Transverse colon (tissue), 4 donors: Measurements from ENCODE around the gene MAGI1.

ENCODE experiments used
- EP300 ChIP-seq: sonication (generic); formaldehyde crosslinking; IDR thresholded peaks from one replicate; pipeline ENCODE4 v1.6.1; 2017; ENCODE audit warnings: antibody characterized with exemption, low read depth
- POLR2A ChIP-seq: fragments of 450-650 bp; IDR thresholded peaks from one replicate; pipeline ENCODE4 v1.6.1; 2016; ENCODE audit warnings: antibody characterized with exemption, mild to moderate bottlenecking, moderate library complexity
- POLR2AphosphoS5 ChIP-seq, 3 donors: sonication (generic); formaldehyde crosslinking; IDR thresholded peaks; one replicate each; pipeline ENCODE4 v1.6.1; 2016; ENCODE audit warnings: antibody characterized with exemption in 3 of 3
- TF ChIP-seq, protein P1 (sequence below), 5 experiments: fragments of 200-600 bp in 3 of 5; fragments of 450-650 bp in 2 of 5; sonication (generic) in 3 of 5; IDR thresholded peaks; 1 replicate in 2 of 5; 2 replicates in 3 of 5; pipeline ENCODE4 v1.5.1; 2016 to 2017; ENCODE audit warnings: antibody characterized with exemption in 5 of 5, inconsistent platforms in 3 of 5, mild to moderate bottlenecking in 2 of 5, moderate library complexity in 1 of 5

DNA sequence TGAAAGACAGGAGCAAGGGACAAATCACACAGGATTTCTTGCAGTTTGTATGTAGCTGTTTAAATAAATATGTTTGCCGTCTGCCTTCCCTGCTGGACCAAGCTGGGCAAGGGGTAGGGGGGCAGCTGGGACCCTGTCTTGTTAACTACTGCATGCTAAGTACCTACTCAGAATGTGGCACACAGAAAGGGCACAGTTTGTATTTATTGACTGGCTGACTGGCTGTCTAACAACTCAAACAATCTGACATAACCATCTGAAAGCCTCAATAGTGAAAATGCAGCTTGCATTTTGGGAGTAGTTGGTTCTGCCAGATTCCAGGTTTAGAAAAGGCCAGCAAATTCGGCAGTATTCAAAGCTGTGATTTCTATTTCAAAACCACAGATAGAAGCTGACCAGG lies 16.6 kb upstream of the MAGI1 start:
- TF ChIP-seq POLR2AphosphoS5 (IDR thresholded peaks at IDR 0.05) (no peak), POLR2A (no peak), EP300 (no peak)
- TF ChIP-seq, protein P1, sequence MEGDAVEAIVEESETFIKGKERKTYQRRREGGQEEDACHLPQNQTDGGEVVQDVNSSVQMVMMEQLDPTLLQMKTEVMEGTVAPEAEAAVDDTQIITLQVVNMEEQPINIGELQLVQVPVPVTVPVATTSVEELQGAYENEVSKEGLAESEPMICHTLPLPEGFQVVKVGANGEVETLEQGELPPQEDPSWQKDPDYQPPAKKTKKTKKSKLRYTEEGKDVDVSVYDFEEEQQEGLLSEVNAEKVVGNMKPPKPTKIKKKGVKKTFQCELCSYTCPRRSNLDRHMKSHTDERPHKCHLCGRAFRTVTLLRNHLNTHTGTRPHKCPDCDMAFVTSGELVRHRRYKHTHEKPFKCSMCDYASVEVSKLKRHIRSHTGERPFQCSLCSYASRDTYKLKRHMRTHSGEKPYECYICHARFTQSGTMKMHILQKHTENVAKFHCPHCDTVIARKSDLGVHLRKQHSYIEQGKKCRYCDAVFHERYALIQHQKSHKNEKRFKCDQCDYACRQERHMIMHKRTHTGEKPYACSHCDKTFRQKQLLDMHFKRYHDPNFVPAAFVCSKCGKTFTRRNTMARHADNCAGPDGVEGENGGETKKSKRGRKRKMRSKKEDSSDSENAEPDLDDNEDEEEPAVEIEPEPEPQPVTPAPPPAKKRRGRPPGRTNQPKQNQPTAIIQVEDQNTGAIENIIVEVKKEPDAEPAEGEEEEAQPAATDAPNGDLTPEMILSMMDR (IDR thresholded peaks at IDR 0.05), result no peak
